HEK293 (cell line): ENCODE results near the gene PDHX.

Experiments used
- MYNN ChIP-seq: fragments of 450-650 bp; formaldehyde crosslinking; IDR thresholded peaks from 2 replicates; pipeline ENCODE4 v1.5.1; 2016; ENCODE audit warnings: missing biosample characterization, missing genetic modification characterization, borderline replicate concordance
- ZBTB1 ChIP-seq: fragments of 450-650 bp; formaldehyde crosslinking; IDR thresholded peaks from 2 replicates; pipeline ENCODE4 v1.5.1; 2016; ENCODE audit warnings: missing biosample characterization, missing genetic modification characterization
- ZBTB17 ChIP-seq: fragments of 450-650 bp; formaldehyde crosslinking; IDR thresholded peaks from 2 replicates; pipeline ENCODE4 v1.5.1; 2016; ENCODE audit warnings: missing biosample characterization, missing genetic modification characterization
- ZNF155 ChIP-seq: fragments of 450-650 bp; formaldehyde crosslinking; IDR thresholded peaks from 2 replicates; pipeline ENCODE4 v1.5.1; 2016; ENCODE audit warnings: missing biosample characterization, missing genetic modification characterization
- ZNF23 ChIP-seq: fragments of 450-650 bp; formaldehyde crosslinking; IDR thresholded peaks from 2 replicates; pipeline ENCODE4 v1.5.1; 2016; ENCODE audit warnings: missing biosample characterization, missing genetic modification characterization, borderline replicate concordance
- ZNF302 ChIP-seq: fragments of 450-650 bp; formaldehyde crosslinking; IDR thresholded peaks from 2 replicates; pipeline ENCODE4 v1.5.1; 2016; ENCODE audit warnings: missing biosample characterization, missing genetic modification characterization, low read depth
- ZNF529 ChIP-seq: fragments of 450-650 bp; formaldehyde crosslinking; IDR thresholded peaks from 2 replicates; pipeline ENCODE4 v1.5.1; 2017; ENCODE audit warnings: missing genetic modification characterization, missing biosample characterization; ENCODE audit not compliant: insufficient replicate concordance
- ZNF558 ChIP-seq: fragments of 450-650 bp; formaldehyde crosslinking; IDR thresholded peaks from 2 replicates; pipeline ENCODE4 v1.5.1; 2016; ENCODE audit warnings: missing biosample characterization, missing genetic modification characterization
- TF ChIP-seq, protein P1 (sequence below): fragments of 450-650 bp; formaldehyde crosslinking; IDR thresholded peaks from 2 replicates; pipeline ENCODE4 v1.5.1; 2016; ENCODE audit warnings: missing biosample characterization, missing genetic modification characterization
- TF ChIP-seq, protein P2 (sequence below): fragments of 450-650 bp; formaldehyde crosslinking; IDR thresholded peaks from 2 replicates; pipeline ENCODE4 v1.5.1; 2016; ENCODE audit warnings: missing biosample characterization, missing genetic modification characterization

DNA sequence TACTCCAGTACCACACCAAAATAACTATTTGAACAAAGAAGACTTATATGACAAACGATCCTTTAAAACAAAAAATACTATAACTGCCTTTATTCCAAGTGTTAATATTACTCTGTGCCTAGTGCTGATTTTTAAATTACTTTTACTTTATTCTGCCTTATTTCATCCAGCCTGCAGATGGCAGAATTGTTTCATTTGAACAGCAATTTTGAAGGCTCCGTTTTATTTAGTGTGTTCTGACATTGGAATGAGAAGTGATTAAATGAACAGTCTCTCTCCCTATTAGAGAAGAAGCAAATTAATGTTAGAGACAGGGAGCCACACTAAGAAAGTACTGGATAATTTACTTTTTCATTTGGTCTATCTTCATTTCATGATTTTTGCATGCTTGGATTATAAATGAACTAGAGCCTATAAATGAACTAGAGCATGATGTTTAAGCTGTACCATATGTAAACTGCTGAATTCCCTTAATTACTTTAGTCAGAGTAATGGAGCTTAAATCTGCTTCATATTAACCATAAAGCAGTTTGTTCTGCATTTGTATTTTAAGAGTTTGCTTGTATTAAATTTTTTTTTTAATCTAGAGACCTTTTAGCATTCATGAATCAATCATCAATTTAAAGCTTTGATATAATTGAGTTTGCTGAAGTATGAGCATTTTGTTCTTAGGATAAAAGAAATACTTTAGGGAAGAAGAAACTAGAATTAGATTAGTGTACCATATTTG is 9.8 kb downstream of the PDHX start:
- TF ChIP-seq ZNF155 (tag by site-specific recombination) (no peak), ZBTB1 (tag by site-specific recombination) (no peak), ZNF529 (tag by site-specific recombination) (no peak), ZNF558 (tag by site-specific recombination) (no peak), ZBTB17 (tag by site-specific recombination) (no peak), MYNN (tag by site-specific recombination) (no peak), ZNF302 (tag by site-specific recombination) (no peak), ZNF23 (tag by site-specific recombination) (no peak)
- TF ChIP-seq, protein P1, sequence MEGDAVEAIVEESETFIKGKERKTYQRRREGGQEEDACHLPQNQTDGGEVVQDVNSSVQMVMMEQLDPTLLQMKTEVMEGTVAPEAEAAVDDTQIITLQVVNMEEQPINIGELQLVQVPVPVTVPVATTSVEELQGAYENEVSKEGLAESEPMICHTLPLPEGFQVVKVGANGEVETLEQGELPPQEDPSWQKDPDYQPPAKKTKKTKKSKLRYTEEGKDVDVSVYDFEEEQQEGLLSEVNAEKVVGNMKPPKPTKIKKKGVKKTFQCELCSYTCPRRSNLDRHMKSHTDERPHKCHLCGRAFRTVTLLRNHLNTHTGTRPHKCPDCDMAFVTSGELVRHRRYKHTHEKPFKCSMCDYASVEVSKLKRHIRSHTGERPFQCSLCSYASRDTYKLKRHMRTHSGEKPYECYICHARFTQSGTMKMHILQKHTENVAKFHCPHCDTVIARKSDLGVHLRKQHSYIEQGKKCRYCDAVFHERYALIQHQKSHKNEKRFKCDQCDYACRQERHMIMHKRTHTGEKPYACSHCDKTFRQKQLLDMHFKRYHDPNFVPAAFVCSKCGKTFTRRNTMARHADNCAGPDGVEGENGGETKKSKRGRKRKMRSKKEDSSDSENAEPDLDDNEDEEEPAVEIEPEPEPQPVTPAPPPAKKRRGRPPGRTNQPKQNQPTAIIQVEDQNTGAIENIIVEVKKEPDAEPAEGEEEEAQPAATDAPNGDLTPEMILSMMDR (tag by site-specific recombination): peak; percentile 33; the same call in 1 of the 2 replicates
- TF ChIP-seq, protein P2, sequence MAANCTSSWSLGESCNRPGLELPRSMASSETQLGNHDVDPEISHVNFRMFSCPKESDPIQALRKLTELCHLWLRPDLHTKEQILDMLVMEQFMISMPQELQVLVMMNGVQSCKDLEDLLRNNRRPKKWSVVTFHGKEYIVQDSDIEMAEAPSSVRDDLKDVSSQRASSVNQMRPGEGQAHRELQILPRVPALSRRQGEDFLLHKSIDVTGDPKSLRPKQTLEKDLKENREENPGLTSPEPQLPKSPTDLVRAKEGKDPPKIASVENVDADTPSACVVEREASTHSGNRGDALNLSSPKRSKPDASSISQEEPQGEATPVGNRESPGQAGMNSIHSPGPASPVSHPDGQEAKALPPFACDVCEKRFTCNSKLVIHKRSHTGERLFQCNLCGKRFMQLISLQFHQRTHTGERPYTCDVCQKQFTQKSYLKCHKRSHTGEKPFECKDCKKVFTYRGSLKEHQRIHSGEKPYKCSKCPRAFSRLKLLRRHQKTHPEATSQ (tag by site-specific recombination): no peak
